ENCODE measurements around the gene SCN4B.

- TF ChIP-seq POLR2A (IDR thresholded peaks at IDR 0.05; ENCODE audit: extremely low read depth, insufficient read length), result no peak
- no peak for TF ChIP-seq CTCF (IDR thresholded peaks at IDR 0.05; ENCODE audit: low read depth, low read length)
- no peak for TF ChIP-seq MAX (IDR thresholded peaks at IDR 0.05; ENCODE audit: low read depth, low read length)
- no peak for TF ChIP-seq MYC (IDR thresholded peaks at IDR 0.05; ENCODE audit: low read depth, low read length)
These were observed 17.6 kb upstream of the SCN4B start for GRCh38 chr11:118170231-118170630.
